NCI-H69 (cell line): ENCODE results near the gene VWA5B1.

ENCODE experiments used
- DNase-seq: peaks from one replicate; lab custom pipeline; 2025; lab: John Stamatoyannopoulos, UW

VWA5B1 gene

DNA sequence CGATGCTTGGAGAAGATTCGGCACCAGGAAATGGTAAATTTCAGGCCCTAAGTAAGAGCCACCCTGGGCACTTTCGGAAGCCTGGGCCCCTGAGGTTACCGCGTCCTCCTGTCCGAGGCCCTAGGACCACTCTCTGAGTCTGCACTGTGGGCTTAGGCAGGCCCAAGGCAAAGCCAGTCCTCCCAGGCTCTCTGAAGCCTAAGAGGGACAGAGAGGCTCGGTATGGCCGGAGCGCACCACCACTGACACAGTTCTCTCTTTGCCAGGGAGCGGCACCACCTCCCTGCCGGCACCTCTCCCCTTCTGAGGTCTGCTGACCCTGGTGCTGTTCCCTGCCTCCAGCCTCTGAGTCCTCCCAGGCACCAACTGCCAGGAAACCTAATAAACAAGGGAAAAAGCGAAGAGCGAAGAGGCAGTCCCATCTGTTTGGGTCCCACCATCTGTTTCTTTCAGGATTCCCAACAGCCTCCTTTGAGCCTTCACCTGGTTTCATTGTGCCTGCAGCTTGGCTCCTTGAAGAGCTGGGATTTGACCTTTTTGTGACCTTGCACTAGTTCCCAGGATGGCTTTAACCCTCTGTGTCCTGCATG, 57.7 kb downstream of the VWA5B1 start:
- peak; percentile 15 for DNase-seq

DNA sequence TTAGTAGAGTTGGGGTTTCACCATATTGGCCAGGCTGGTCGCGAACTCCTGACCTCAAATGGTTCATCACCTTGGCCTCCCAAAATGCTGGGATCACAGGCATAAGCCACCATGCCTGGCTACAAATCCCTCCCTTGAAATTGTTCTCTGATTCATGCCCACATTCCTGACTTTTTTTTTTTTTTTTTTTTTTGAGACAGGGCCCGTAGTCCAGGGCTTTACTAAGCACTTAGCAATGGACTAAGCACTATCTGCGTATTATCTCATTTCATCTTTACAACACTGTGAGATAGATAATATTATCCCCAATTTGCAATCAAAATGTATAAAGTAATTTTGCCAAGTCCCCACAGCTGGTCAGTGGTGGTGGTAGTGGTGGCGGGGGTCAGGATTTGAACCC, 58.9 kb downstream of the VWA5B1 start:
- no peak for DNase-seq

DNA sequence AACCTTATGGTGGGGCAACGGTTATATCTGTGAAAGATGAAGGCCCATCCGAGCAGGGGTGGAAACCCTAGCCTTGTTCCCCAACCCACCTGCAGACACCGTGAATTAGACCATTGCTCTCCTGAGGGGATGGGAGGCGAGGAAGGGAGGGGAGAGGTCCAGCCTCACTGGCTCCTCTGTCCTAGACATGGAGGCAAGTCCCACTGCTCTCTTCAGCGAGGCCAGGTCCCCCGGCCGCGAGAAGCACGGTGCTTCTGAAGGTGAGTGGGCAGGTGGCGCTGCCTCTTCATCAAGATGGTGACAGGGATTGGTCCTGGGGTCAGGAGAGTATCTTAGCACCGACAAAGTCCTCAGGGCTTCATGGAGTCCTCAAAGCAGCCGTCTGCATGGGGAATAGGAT, 59.3 kb downstream of the VWA5B1 start:
- DNase-seq: no peak

DNA sequence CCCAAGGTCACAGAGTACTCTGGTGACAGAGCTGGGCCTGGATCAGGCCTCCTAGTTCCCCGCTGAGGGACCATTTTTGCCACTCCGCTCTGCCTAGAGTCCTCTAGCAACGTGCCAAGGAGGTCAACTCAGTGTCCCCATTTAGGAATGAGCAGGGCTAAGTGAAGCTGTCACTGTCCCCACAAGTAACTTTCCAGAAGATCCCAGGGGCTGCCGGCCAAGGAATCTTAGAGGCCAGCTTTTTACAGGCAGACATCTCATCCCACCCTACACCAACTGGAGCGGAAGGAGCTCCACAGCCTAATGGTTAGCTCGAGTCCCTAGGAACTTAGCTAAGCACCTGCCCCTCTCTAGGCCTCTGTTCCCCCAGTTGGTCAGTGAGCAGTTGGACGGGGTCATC, 59.7 kb downstream of the VWA5B1 start:
- DNase-seq: no peak

DNA sequence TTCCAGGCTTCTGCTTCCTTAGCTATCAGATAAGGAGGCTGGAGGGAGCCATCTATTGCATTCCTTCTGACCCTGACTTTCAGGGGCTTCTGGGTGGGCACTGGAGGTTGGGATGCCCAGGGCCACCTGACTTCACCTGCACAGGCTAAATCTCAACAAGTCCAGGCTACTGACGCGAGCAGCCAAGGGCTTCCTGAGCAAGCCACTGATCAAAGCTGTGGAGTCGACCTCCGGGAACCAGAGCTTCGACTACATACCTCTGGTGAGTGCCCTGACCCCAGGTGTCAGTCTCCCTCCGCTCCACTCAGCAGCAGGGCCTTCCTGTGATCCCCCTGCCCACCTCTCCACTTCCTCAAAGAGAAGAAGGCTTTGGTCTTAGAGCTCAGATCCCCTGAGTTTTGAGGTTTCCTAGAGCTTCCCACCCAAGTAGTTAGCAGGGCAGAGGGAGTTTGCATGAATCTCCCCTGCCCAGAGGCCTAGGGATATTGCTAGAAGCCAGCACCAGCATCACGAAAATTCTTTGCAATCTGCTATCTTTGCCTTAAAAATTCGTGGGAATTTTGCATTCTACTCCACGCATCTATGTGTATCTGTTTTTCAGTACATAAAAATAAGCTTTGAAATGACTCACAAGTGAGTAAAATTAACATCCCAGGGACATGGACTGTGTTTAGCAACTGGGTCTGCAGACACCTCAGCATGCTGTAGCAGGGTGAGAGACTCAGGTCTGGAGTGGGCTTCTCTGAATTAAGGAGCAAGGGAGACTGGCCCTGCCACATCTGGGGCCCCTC, 61.4 kb downstream of the VWA5B1 start:
- no peak for DNase-seq

DNA sequence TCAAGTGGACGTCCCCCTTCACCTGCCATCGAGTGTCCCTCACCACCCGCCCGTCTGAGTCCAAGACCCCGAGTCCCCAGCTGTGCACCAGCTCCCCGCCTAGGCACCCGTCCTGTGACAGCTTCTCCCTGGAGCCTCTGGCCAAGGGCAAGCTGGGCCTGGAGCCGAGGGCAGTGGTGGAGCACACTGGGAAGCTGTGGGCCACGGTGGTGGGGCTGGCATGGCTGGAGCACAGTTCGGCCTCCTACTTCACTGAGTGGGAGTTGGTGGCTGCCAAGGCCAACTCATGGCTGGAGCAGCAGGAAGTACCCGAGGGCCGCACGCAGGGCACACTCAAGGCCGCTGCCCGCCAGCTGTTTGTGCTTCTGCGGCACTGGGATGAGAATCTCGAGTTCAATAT, 63.2 kb downstream of the VWA5B1 start:
- DNase-seq: no peak

DNA sequence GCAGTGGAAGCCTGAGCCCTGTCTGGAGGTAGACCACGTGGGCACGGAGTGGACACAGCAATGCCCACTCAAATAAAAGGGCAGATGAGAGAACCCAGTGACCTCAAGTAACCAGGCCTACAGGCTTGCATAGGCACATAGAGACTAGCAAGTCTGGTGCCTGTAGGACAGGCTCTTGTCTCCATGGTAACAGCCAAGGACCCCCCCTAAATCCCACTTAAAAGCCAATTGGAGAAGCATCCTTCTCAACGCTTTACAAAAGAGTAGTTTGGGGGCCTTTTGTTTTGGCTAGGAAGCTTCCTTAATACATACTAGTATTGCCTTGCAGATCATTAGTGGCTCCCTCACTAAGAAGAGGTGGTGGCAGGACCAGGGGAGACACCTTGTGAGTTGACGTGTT, 63.9 kb downstream of the VWA5B1 start:
- DNase-seq: no peak

DNA sequence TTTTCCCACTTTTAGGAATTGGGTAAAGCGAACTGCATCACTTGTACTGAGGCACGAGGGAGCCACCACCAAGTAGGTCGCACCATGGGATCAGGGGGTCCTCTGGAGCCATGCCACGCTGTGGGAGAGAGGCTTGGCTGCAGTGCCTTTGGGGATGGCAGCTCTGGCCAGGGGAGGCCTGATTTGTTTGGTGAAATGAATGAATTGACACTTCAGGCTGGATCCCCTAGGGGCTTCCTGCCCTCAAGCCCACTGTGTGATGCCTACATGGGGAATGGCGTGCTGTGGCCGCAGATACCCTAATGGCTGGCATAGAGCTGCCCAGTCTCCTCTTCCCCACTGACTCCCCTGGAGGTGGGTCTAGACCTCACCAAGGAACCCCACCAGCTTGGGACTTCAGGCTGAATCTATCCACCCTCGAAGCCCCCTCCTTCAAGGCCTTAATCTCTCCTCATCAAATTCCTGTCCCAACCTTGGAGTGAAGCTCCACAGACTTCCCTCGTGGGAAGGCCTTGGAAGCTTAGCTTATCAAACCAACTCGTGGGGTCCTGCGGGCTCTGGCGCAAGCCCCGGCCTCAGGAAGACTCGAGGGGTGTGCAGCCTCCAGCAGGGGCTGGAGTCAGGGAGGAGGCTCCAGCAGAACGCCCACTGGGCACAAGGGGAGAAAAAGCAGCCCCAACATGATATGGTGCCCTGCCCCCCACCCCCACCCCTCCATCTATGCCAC, 64.6 kb downstream of the VWA5B1 start:
- DNase-seq: no peak

DNA sequence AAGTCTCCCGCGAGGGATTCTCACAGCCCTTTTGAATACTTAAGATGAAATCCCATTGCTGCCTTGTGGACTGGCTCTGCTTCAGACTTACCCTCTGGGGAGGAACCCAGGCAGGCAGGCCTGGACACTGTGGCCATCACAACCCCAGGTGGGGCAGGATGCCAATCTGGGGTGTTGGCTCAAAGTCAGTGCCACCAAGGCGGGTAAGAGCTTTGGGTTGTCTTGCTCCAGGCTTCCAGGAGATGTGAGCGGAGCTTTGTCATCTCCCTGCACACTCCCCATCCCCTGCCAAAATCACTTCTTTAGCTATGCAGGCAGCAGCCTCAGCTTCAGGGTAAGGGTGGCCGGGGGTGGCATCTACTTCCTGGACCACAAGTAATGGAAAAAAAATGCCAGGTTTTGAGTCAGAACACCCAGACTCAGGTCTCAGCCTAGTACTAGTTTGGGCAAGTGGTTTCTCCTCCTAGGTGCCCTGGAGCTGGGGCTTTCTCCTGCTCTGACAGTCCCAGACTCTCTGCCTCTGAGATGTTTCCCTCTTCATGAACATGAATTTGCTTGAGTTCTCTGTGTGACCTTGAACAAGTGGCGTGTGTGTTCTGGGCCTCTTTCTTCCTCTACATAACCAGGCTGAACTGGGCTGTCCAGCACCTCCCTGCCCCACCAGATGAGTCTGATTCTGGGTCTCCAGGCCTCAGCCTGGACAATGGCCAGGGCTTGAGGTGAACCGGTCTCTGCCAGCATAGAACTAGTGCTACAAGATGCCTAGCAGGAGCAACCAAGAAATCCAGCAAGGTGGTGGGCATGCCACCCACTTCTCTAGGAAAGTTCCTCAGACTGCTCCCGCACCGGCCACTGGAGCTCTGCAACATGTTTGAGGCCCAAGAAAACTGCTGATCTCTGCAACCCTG, 65.4 kb downstream of the VWA5B1 start:
- no peak for DNase-seq

DNA sequence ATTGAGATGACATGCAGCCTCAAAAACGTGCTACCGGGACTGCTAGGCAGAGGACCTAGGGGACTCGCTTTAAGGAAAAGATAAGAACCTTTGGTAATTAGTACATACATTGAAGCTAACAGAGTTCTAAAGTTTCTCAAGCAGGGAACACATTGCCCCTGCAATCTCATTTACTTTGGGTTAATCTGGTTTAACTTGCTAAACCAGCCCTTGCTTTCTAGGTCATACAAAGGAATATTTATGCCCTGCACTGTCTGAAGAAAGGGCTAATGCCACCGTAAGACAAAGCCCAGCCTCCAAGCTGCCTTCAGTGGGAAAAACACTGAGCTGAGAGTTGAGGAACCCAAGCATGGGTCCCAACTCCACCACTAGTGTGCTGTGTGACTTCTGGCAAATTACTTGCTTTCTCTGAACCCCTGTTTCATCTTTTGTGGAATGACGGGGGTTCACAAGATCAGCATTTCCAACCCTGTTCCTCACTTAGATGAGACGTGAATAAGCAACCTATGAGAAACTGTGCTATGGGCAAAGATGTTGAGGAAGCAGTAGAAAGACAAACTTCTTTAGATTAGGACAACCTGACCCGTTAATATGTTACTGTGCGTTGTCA, 66.3 kb downstream of the VWA5B1 start:
- DNase-seq: no peak

DNA sequence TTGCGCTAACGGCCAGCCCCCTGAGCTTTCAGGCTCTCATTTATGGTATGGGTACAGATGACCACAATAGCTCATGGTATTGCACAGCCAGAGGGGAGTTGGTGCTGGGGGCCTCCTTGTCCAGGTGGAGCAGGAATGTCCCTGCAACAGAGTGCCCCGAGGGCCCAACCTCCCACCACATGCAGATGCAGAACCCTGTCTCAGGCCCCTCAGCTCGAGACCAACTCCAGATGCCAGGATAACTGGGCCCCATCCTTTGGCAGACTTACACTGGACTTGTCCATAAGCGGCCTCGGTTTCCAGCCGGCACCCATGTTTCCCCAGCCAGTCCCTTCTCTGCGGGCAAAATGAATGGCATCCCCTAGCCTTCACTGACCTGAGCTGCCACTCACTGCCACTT, 67.1 kb downstream of the VWA5B1 start:
- no peak for DNase-seq

DNA sequence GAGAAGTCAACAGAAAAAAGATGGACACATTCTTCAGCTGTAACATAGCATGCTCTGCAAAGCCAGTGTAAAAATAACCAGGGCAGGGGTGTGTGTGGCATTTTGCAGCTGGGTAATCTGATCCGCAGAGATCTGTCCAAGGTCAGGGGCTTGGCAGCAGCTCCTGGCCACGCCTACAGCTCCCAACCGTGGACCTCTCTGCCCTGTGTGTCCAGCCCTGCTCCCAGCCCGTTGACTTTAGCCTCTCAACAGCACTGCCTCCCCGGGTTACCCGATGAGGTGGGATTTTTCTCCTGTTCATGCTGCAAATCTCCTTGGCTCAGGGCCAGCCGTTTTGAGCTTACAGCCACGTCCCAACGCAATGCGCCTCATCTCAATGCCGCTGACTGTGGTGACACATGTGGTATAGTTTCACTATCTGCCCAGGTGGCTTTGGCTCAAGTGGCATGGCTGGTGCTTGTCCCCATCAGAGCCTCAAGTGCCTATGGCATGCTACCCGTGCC, 68.1 kb downstream of the VWA5B1 start:
- DNase-seq: peak; percentile 49

DNA sequence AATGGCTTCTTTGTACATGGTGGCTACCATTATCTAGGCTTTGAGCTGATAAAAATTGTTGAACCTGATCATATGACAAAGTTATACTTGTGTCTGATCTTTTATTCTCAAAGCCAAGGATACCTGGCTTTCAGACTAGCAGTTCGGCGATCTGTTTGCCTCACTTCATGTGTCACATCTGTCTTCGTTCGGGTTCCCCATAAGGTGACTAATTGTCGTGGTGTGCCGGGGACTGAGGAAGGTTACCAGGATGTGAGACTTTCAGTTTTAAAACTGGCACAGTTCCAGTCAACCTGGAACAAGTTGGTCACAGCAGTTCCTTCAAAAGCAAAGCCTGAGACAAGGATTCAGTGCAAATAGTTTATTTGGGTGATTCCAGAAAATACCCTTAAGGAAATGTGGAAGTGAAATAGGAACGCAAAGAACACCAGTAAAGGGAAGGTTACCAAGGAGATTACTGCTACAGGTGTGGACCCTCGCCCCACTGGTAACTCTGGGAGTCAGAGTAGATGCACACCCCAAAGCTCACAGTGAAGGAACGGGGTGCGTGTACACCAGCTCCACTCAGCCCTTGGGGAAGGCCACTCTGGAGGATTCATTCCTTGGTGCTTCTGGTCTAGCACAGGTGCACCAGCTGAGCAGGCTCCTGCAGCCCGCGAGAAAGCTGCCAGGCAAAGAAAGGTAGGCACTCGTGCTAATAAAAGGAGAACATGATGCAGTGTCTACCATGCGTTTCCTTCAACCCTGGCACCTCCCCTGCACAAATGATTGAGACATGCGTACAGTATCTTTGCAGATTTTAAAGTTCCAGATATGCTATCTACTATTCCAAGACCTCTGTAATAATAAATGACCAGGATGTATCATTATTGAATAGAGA, 69.0 kb downstream of the VWA5B1 start:
- DNase-seq: peak; percentile 14

DNA sequence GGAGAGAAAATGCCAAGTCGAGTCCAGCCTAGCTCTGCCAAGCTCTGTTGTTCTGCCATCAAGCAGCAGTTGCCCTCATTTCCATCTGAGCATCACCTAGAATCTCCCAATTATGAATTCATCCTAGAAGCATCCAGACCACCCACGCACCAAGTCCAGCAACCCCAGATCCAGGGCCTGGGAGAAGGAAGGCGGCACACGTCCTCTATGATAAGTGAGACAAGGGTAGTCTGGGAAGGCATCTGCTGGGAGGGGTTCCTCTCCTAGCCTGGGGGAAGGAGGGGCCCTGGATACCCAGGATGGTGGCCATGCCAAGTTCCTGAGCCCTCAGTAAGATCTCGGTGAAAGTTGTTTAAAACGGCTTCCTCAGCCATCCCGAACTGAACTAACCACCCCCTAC, 70.7 kb downstream of the VWA5B1 start:
- no peak for DNase-seq

DNA sequence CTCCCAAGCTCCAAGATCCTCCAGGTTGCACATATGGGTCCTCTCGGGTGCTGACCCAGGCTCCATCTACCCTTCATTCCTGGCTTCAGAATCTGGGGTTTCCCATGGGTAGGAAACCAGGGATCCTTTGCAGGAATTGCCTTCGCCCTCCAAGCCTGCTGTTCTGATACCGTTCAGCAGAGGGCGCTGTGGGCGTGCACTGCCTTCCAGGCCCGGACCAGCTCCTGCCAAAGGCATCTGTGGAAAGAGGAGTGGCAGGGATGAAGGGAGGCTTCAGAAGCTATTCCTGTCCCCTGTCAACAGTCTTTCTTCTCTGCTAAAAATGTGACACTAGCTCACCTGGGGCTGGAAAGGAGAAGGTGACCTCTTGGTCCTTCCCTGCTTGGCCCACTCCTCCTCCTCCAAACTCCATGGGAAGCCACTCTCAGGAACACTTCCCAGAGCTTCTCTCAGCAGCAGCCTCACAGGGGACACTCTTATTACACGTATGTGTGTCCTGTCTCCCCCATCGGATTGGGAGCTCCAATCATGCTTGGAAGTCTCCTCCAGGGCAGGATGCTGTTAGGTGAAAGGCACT, 71.2 kb downstream of the VWA5B1 start:
- peak; percentile 49 for DNase-seq

DNA sequence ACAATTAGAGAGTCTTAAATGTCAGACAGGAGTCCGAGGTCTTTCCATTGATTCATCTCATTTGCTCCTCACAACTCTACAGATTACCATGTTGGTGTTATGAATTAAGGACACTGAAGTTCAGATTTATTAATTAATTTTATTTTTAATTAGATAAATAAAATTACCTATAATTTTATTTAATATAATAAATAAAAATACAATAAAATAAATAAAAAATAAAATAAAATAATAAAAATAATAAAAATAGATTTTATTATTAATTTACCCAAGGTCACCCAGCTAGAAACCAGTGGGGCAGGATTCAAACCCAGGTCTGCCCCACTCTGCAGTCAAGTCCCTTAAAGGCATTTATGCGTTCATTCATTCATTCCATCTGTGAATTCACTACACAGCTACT, 72.2 kb downstream of the VWA5B1 start:
- DNase-seq: no peak

DNA sequence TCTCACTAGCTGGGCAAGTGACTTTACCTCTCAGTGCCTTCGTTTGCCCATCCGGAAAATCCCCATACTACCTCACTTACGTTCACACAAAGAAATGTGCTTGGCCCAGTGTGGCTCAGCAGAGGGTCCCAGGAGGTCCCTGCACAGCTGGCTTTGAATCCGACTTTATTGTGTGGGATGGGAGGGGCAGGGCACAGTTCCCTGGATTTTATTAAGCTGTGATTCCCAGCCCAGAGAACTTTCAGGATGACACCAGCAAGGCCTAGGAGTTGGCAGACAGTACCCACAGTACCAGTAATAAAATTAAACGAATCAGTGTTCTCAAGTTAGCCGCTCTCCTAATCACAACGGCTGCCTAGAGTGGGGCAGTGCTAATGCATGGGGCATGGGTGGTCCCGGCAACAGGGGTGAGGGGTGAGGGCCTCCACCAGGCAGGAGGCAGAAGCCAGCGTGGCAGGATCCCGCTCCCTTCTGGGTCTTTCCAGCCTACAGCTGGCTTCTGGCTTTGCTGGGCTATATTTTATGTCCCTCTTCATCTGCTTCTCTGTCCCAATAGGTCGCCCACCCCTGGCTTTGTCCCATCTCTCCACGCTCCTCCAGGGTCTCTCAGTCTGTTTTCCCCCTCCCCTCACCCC, 74.9 kb downstream of the VWA5B1 start:
- no peak for DNase-seq

DNA sequence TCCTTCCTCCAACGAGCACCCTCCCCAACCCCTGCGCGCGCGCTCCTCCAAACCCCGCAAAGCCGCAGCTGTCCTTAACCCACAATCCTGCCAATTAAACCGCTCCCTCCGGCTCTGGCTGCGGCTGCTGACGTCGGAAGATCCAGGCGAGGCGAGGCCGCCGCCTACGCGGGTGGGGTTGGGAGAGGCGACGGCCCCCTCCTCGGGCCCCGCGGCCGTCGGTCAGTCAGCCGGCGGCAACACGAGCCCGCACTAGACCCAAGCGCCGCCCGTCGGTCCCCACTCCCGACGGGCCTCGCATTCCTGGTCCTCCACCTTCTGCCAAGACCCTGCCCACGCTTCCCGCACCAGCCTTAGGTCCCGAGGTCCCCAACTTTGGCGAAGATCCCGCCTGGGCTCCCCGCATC, 75.4 kb downstream of the VWA5B1 start:
- DNase-seq: peak; percentile 53

DNA sequence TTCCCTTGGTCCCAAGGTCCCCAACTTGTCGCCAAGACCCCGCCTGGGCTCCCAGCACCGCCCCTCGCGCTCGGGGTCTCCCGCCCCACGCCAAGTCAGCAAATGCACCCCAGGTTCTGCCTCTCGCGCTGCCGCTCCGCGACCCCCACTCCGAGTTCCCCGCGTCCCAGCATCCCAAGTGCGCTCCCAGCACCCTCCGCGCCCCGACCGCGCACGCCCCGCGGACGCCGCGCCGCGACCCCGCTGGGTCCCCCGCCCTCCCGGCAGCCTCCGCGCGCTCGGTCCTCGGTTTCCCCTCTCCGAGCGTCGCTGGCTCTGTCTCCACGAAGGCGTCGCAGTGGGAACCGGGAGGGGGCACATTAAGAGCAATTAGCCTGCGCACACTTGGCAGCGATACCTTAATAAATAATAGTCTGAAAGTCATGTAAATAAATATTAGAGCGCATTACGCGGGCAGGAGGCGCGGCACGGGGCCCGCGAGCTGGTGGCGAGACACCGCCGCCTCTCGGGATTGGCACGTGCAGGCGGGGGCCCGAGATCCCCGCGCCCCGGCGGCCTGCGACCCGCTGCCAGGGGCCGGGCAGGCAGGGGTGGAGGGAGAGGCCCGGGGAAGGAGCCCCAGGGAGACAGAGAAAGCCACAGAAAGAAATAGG, 75.9 kb downstream of the VWA5B1 start:
- DNase-seq: peak; percentile 55
